GM23338 (cell line): ENCODE data around the gene PPP2R5B. TPM values are rescaled to one million over a fixed set of nuclear protein-coding genes. Genes with fewer than 3 reads are reported as not detected.
A peak's percentile ranks its signal among the peaks of the same experiment; 100 is the strongest.

ENCODE experiments used
- ATAC-seq: fragments of 200-7000 bp; cut with Tn5 transposase; 3 replicates; pipeline ENCODE4 v1.9.1; 2020
- DNase-seq: peaks from one replicate; pipeline ENCODE4 v3.0.0-alpha.2; 2015; ENCODE audit warnings: low spot score
- H2AFZ ChIP-seq: fragments of 200-600 bp; sonication (generic); 2 replicates; pipeline ENCODE4 v1.8.0; 2016; ENCODE audit warnings: antibody characterized with exemption, mild to moderate bottlenecking, moderate library complexity
- H3F3A ChIP-seq: fragments of 200-600 bp; sonication (generic); replicated peaks from 2 replicates; pipeline ENCODE4 v1.8.0; 2017; ENCODE audit warnings: antibody characterized with exemption, mixed run types, low read depth
- H3K27ac ChIP-seq: fragments of 200-600 bp; sonication (generic); 2 replicates; pipeline ENCODE4 v1.6.1; 2016; ENCODE audit warnings: low read depth
- H3K27me3 ChIP-seq: fragments of 200-600 bp; sonication (generic); 2 replicates; pipeline ENCODE4 v1.8.0; 2016; ENCODE audit warnings: mild to moderate bottlenecking, mixed run types, moderate library complexity; ENCODE audit not compliant: insufficient read depth
- H3K36me3 ChIP-seq: fragments of 200-600 bp; sonication (generic); 2 replicates; pipeline ENCODE4 v1.8.0; 2016; ENCODE audit warnings: mild to moderate bottlenecking; ENCODE audit not compliant: insufficient read depth
- H3K4me1 ChIP-seq: fragments of 200-600 bp; sonication (generic); 2 replicates; pipeline ENCODE4 v1.8.0; 2016; ENCODE audit warnings: mild to moderate bottlenecking, moderate library complexity; ENCODE audit not compliant: insufficient read depth
- H3K4me2 ChIP-seq: fragments of 200-600 bp; sonication (generic); 2 replicates; pipeline ENCODE4 v1.7.1; 2017; ENCODE audit warnings: mixed run types
- H3K4me3 ChIP-seq: fragments of 200-600 bp; sonication (generic); 2 replicates; pipeline ENCODE4 v1.6.1; 2016; ENCODE audit warnings: mixed run types
- H3K79me2 ChIP-seq: fragments of 200-600 bp; sonication (generic); replicated peaks from 2 replicates; pipeline ENCODE4 v1.8.0; 2017; ENCODE audit warnings: mild to moderate bottlenecking; ENCODE audit not compliant: insufficient read depth
- H3K9me2 ChIP-seq: fragments of 200-600 bp; sonication (generic); 2 replicates; pipeline ENCODE4 v1.8.0; 2017; ENCODE audit not compliant: insufficient read depth
- H4K20me1 ChIP-seq: fragments of 200-600 bp; sonication (generic); replicated peaks from 2 replicates; pipeline ENCODE4 v1.8.0; 2017; ENCODE audit warnings: mild to moderate bottlenecking; ENCODE audit not compliant: insufficient read depth
- H3K27ac Mint-ChIP-seq: 2 replicates; pipeline ENCODE4 v1.8.0; 2020; ENCODE audit warnings: inconsistent platforms, mild to moderate bottlenecking, moderate library complexity, mixed read lengths
- H3K27me3 Mint-ChIP-seq: 3 replicates; pipeline ENCODE4 v1.8.0; 2022; ENCODE audit warnings: low read depth, mild to moderate bottlenecking, moderate library complexity, mixed read lengths, inconsistent platforms; ENCODE audit not compliant: insufficient read depth, poor library complexity
- H3K36me3 Mint-ChIP-seq: 3 replicates; pipeline ENCODE4 v1.8.0; 2021; ENCODE audit warnings: low read depth, mild to moderate bottlenecking, inconsistent platforms, moderate library complexity, mixed read lengths
- H3K4me1 Mint-ChIP-seq: 3 replicates; pipeline ENCODE4 v1.8.0; 2020; ENCODE audit warnings: mild to moderate bottlenecking, inconsistent platforms, mixed read lengths
- H3K4me3 Mint-ChIP-seq: 3 replicates; pipeline ENCODE4 v1.8.0; 2021; ENCODE audit warnings: moderate library complexity, mild to moderate bottlenecking, inconsistent platforms, mixed read lengths
- H3K9me3 Mint-ChIP-seq: 3 replicates; pipeline ENCODE4 v1.8.0; 2020; ENCODE audit warnings: moderate library complexity, mild to moderate bottlenecking, inconsistent platforms, mixed read lengths
- CREB1 ChIP-seq: fragments of 250-450 bp; sonication (Bioruptor Pico); IDR thresholded peaks from 2 replicates; pipeline ENCODE4 v1.5.0; 2020; ENCODE audit warnings: low read depth, mild to moderate bottlenecking, moderate library complexity
- CTCF ChIP-seq, 2 experiments: fragments of 200-600 bp in 1 of 2; sonication (generic) in 1 of 2; conservative IDR thresholded peaks; 2 replicates each; pipeline versions ENCODE4 v1.5.1 to v1.6.1; 2016 to 2017; ENCODE audit warnings: antibody characterized with exemption in 2 of 2, low read depth in 2 of 2, mild to moderate bottlenecking in 2 of 2, moderate library complexity in 1 of 2
- ETS1 ChIP-seq: IDR thresholded peaks from 2 replicates; pipeline ENCODE4 v1.6.1; 2016; ENCODE audit warnings: antibody characterized with exemption
- EZH2 ChIP-seq: fragments of 200-600 bp; sonication (generic); IDR thresholded peaks from one replicate; pipeline ENCODE4 v1.8.0; 2017; ENCODE audit warnings: antibody characterized with exemption, mild to moderate bottlenecking, low read depth; ENCODE audit not compliant: unreplicated experiment
- EZH2phosphoT487 ChIP-seq: fragments of 200-600 bp; sonication (generic); IDR thresholded peaks from one replicate; pipeline ENCODE4 v1.8.1; 2018; ENCODE audit warnings: antibody characterized with exemption; ENCODE audit not compliant: unreplicated experiment
- NANOG ChIP-seq: IDR thresholded peaks from 2 replicates; pipeline ENCODE4 v1.6.1; 2016; ENCODE audit warnings: antibody characterized with exemption, borderline replicate concordance
- STAT1 ChIP-seq: IDR thresholded peaks from one replicate; pipeline ENCODE4 v1.6.1; 2016; ENCODE audit warnings: antibody characterized with exemption; ENCODE audit not compliant: unreplicated experiment
- polyA plus RNA-seq: library from polyadenylated mRNA; unstranded; fragments of >200 nt; fragmentation: Nextera tagmentation; extraction: Ambion mirVana; gene quantifications from 2 replicates; pipeline ENCODE4 v1.2.1, GENCODE V29; 2016
- total RNA-seq: library from RNA; depleted of rRNA; stranded (reverse); fragments of >200 nt; shearing (Covaris generic); gene quantifications from 2 replicates; pipeline ENCODE4 v1.2.3, GENCODE V29; 2014
- TF ChIP-seq, protein P1 (sequence below): IDR thresholded peaks from one replicate; pipeline ENCODE4 v1.6.1; 2018; ENCODE audit warnings: antibody characterized with exemption; ENCODE audit not compliant: unreplicated experiment

PPP2R5B gene
- total and polyA plus RNA-seq, 2 experiments from 2014 or later = 2.8 to 5.8 TPM

- H3K4me3 ChIP-seq = peak overlapping the region; percentile 98
- H3K27ac Mint-ChIP-seq = no peak overlapping the region
- peaks cover 4% of the 10 kb centered on the region; the same call in 1 of the 3 replicates for H3K36me3 Mint-ChIP-seq
- H3K36me3 ChIP-seq = no peaks in the 10 kb centered on the region
- H4K20me1 ChIP-seq = no peaks in the 10 kb centered on the region; the same call in 1 of the 2 replicates
- peaks cover 8% of the 10 kb centered on the region for H3K27me3 Mint-ChIP-seq
- H3K9me3 Mint-ChIP-seq = no peaks in the 10 kb centered on the region
- no peak overlapping the region for H3K27ac ChIP-seq
- H3K9me2 ChIP-seq = no peaks in the 10 kb centered on the region
- H3K4me3 Mint-ChIP-seq = peak overlapping the region; percentile 76
- 0 out of 2 replicates have a peak, but pooled peaks cover 3% of the 10 kb centered on the region for H3F3A ChIP-seq
- DNase-seq (no peak), ATAC-seq (no peak)
- TF ChIP-seq EZH2phosphoT487 (no peak), CREB1 (no peak), STAT1 (no peak), ETS1 (no peak), CTCF (conservative IDR thresholded peaks at IDR 0.05; ENCODE audit: low read depth in 2 of 2) (no peak), EZH2 (no peak), NANOG (no peak)
- TF ChIP-seq, protein P1, sequence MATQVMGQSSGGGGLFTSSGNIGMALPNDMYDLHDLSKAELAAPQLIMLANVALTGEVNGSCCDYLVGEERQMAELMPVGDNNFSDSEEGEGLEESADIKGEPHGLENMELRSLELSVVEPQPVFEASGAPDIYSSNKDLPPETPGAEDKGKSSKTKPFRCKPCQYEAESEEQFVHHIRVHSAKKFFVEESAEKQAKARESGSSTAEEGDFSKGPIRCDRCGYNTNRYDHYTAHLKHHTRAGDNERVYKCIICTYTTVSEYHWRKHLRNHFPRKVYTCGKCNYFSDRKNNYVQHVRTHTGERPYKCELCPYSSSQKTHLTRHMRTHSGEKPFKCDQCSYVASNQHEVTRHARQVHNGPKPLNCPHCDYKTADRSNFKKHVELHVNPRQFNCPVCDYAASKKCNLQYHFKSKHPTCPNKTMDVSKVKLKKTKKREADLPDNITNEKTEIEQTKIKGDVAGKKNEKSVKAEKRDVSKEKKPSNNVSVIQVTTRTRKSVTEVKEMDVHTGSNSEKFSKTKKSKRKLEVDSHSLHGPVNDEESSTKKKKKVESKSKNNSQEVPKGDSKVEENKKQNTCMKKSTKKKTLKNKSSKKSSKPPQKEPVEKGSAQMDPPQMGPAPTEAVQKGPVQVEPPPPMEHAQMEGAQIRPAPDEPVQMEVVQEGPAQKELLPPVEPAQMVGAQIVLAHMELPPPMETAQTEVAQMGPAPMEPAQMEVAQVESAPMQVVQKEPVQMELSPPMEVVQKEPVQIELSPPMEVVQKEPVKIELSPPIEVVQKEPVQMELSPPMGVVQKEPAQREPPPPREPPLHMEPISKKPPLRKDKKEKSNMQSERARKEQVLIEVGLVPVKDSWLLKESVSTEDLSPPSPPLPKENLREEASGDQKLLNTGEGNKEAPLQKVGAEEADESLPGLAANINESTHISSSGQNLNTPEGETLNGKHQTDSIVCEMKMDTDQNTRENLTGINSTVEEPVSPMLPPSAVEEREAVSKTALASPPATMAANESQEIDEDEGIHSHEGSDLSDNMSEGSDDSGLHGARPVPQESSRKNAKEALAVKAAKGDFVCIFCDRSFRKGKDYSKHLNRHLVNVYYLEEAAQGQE = no peak
- peaks cover 29% of the 10 kb centered on the region for H3K4me1 Mint-ChIP-seq
- peaks cover 15% of the 10 kb centered on the region; the same call in 1 of the 2 replicates for H3K4me1 ChIP-seq
- H2AFZ ChIP-seq = peak overlapping the region; percentile 98
- H3K79me2 ChIP-seq = peaks cover 21% of the 10 kb centered on the region
- peak overlapping the region; percentile 93 for H3K4me2 ChIP-seq
- peaks cover 5% of the 10 kb centered on the region; the same call in 1 of the 2 replicates for H3K27me3 ChIP-seq
These were observed 46.3 kb upstream of the PPP2R5B start for GRCh38 chr11:64878223-64878493.
